ENCODE results near the gene HOXA11.

Gene HOXA11

GRCh38 chr7:27158436-27159265 is 26.4 kb downstream of the HOXA11 start:
- DNase-seq (ENCODE audit: low spot score), result no peak

GRCh38 chr7:27157702-27158431 is 27.2 kb downstream of the HOXA11 start:
- no peak for DNase-seq (ENCODE audit: low spot score)

- DNase-seq (ENCODE audit: low spot score), result no peak
Measured at GRCh38 chr7:27156916-27157701, 27.9 kb downstream of the HOXA11 start.

- DNase-seq (ENCODE audit: low spot score), result no peak
Measured at GRCh38 chr7:27156508-27156898, 28.5 kb downstream of the HOXA11 start, which contains the start of gene HOXA7. HOXA7 (minus strand) TSS chr7:27156675; CDS start chr7:27156545, 130 bp downstream.

GRCh38 chr7:27155816-27156507 is 29.1 kb downstream of the HOXA11 start:
- no peak for DNase-seq (ENCODE audit: low spot score)

- DNase-seq (ENCODE audit: low spot score), result no peak
Measured at GRCh38 chr7:27154901-27155815, 29.9 kb downstream of the HOXA11 start.

GRCh38 chr7:27154369-27154768 is 30.7 kb downstream of the HOXA11 start:
- DNase-seq (ENCODE audit: low spot score), result no peak

- no peak for DNase-seq (ENCODE audit: low spot score)
Measured at GRCh38 chr7:27153526-27153925, 31.5 kb downstream of the HOXA11 start.

GRCh38 chr7:27152816-27153442 is 32.1 kb downstream of the HOXA11 start:
- no peak for DNase-seq (ENCODE audit: low spot score)

GRCh38 chr7:27151931-27152815 is 32.9 kb downstream of the HOXA11 start, which contains the start of gene HOXA3:
HOXA3 (minus strand) TSS chr7:27152583; CDS start chr7:27110640, 41,943 bp downstream.
- DNase-seq (ENCODE audit: low spot score), result peak; percentile 64

GRCh38 chr7:27151341-27151930 is 33.6 kb downstream of the HOXA11 start:
- DNase-seq (ENCODE audit: low spot score), result no peak

- DNase-seq (ENCODE audit: low spot score), result peak; percentile 94
Measured at GRCh38 chr7:27150568-27151340, 34.3 kb downstream of the HOXA11 start.

GRCh38 chr7:27149842-27150567 is 35.0 kb downstream of the HOXA11 start:
- no peak for DNase-seq (ENCODE audit: low spot score)

GRCh38 chr7:27148756-27149641 is 36.0 kb downstream of the HOXA11 start:
- DNase-seq (ENCODE audit: low spot score), result no peak

GRCh38 chr7:27148031-27148755 is 36.8 kb downstream of the HOXA11 start:
- no peak for DNase-seq (ENCODE audit: low spot score)
